Middle frontal gyrus (tissue), 1 donor: ENCODE data around the gene DOLK.
"Not testable (repeated sequence)": the region's sequence is repeated elsewhere in the genome, so short reads cannot be mapped to it uniquely, and the experiment has no call there.

Experiments used
- DNase-seq: peaks from one replicate; pipeline ENCODE4 v3.0.0-alpha.2; 2015; ENCODE audit warnings: low spot score; ENCODE audit errors: extremely low spot score

The DOLK gene

GRCh38 chr9:128947527-128948301 is at the start of gene DOLK, which contains the start of gene NUP188:
Gene DOLK, minus strand, starts transcription at chr9:128947603. Its CDS starts 300 bp downstream, at chr9:128947303.
Gene NUP188, plus strand, starts transcription at chr9:128947699. Its CDS starts 21 bp downstream, at chr9:128947720.
- peak; percentile 89 for DNase-seq

GRCh38 chr9:128995791-128996190 is 48.4 kb upstream of the DOLK start:
- DNase-seq = no peak

GRCh38 chr9:128992995-128993394 is 45.6 kb upstream of the DOLK start:
- DNase-seq = peak; percentile 5

- no peak for DNase-seq
Observed at GRCh38 chr9:128987805-128988204, 40.4 kb upstream of the DOLK start.

- no peak for DNase-seq
Observed at GRCh38 chr9:128986671-128987070, 39.3 kb upstream of the DOLK start.

- DNase-seq = no peak
Observed at GRCh38 chr9:128983536-128983935, 36.1 kb upstream of the DOLK start.

- DNase-seq = no peak
Observed at GRCh38 chr9:128979111-128979510, 31.7 kb upstream of the DOLK start.

- no peak for DNase-seq
Observed at GRCh38 chr9:128972956-128973355, 25.6 kb upstream of the DOLK start.

GRCh38 chr9:128969491-128969890 is 22.1 kb upstream of the DOLK start:
- DNase-seq = no peak

GRCh38 chr9:128961403-128961802 is 14.0 kb upstream of the DOLK start:
- DNase-seq = not testable (repeated sequence)

GRCh38 chr9:128947277-128947526 is 201 bp downstream of the DOLK start:
- DNase-seq = no peak

- no peak for DNase-seq
Observed at GRCh38 chr9:128946571-128947276, 679 bp downstream of the DOLK start.

- no peak for DNase-seq
Observed at GRCh38 chr9:128945798-128946501, 1.5 kb downstream of the DOLK start.

GRCh38 chr9:128944966-128945365 is 2.4 kb downstream of the DOLK start:
- DNase-seq = not testable (repeated sequence)

GRCh38 chr9:128943832-128944620 is 3.4 kb downstream of the DOLK start:
- DNase-seq = no peak

GRCh38 chr9:128940946-128941755 is 6.3 kb downstream of the DOLK start:
- no peak for DNase-seq

GRCh38 chr9:128940271-128940921 is 7.0 kb downstream of the DOLK start:
- no peak for DNase-seq

- DNase-seq = no peak
Observed at GRCh38 chr9:128937310-128938165, 9.9 kb downstream of the DOLK start.
